Neural cell (in vitro differentiated cells): Measurements from ENCODE around the gene THOC3. TPM values are rescaled to one million over a fixed set of nuclear protein-coding genes. Genes with fewer than 3 reads are reported as not detected.
"Not testable (repeated sequence)": the region's sequence is repeated elsewhere in the genome, so short reads cannot be mapped to it uniquely, and the experiment has no call there.

Source experiments
- H2AFZ ChIP-seq: fragments of 200-600, 300-800 bp; sonication (generic), shearing (Covaris generic); 2 replicates; pipeline ENCODE4 v1.6.0; 2014; ENCODE audit warnings: low read depth, mild to moderate bottlenecking, antibody characterized with exemption, low read length, moderate library complexity
- H3F3A ChIP-seq: fragments of 200-600 bp; shearing (Covaris generic); 2 replicates; pipeline ENCODE4 v1.6.1; 2016; ENCODE audit warnings: mild to moderate bottlenecking, moderate library complexity, mixed read lengths, antibody characterized with exemption, low read length; ENCODE audit not compliant: insufficient read depth, poor library complexity, severe bottlenecking
- H3K27ac ChIP-seq: fragments of 200-600, 300-800 bp; sonication (generic), shearing (Covaris generic); 2 replicates; pipeline ENCODE4 v1.5.1; 2014; ENCODE audit warnings: mild to moderate bottlenecking, low read length, moderate library complexity
- H3K27me3 ChIP-seq: fragments of 300-800, 200-600 bp; sonication (generic), shearing (Covaris generic); 2 replicates; pipeline ENCODE4 v1.6.0; 2014; ENCODE audit warnings: mild to moderate bottlenecking, low read depth, low read length, moderate library complexity; ENCODE audit not compliant: insufficient read depth
- H3K36me3 ChIP-seq: fragments of 300-800, 200-600 bp; sonication (generic), shearing (Covaris generic); 2 replicates; pipeline ENCODE4 v1.5.1; 2014; ENCODE audit warnings: mild to moderate bottlenecking, antibody characterized with exemption, low read length, moderate library complexity; ENCODE audit not compliant: insufficient read depth
- H3K4me2 ChIP-seq: fragments of 300-800, 200-600 bp; sonication (generic), shearing (Covaris generic); 2 replicates; pipeline ENCODE4 v1.6.0; 2014; ENCODE audit warnings: mild to moderate bottlenecking, low read length
- H3K4me3 ChIP-seq: fragments of 300-800, 200-600 bp; sonication (generic), shearing (Covaris generic); 2 replicates; pipeline ENCODE4 v1.5.1; 2014; ENCODE audit warnings: mild to moderate bottlenecking, low read length, moderate library complexity
- H3K79me2 ChIP-seq: fragments of 200-600 bp; shearing (Covaris generic); replicated peaks from 2 replicates; pipeline ENCODE4 v1.6.0; 2014; ENCODE audit warnings: mild to moderate bottlenecking, low read length, moderate library complexity; ENCODE audit not compliant: insufficient read depth
- H3K9ac ChIP-seq: fragments of 300-800, 200-600 bp; sonication (generic), shearing (Covaris generic); 2 replicates; pipeline ENCODE4 v1.6.1; 2016; ENCODE audit warnings: mild to moderate bottlenecking, low read length, mixed read lengths
- H3K9me2 ChIP-seq: fragments of 200-600 bp; shearing (Covaris generic); 2 replicates; pipeline ENCODE4 v1.6.1; 2016; ENCODE audit warnings: mild to moderate bottlenecking, low read length, mixed read lengths; ENCODE audit not compliant: insufficient read depth
- H3K9me3 ChIP-seq: fragments of 200-600, 300-800 bp; sonication (generic), shearing (Covaris generic); 2 replicates; pipeline ENCODE4 v1.6.1; 2016; ENCODE audit warnings: mild to moderate bottlenecking, mixed run types, low read length, moderate library complexity, mixed read lengths
- H4K20me1 ChIP-seq: fragments of 200-600 bp; shearing (Covaris generic); 2 replicates; pipeline ENCODE4 v1.6.1; 2016; ENCODE audit warnings: mild to moderate bottlenecking, mixed run types; ENCODE audit not compliant: insufficient read depth
- EP300 ChIP-seq: fragments of 450-650 bp; conservative IDR thresholded peaks from 2 replicates; pipeline ENCODE4 v1.6.1; 2014; ENCODE audit warnings: antibody characterized with exemption, mild to moderate bottlenecking, moderate library complexity; ENCODE audit not compliant: poor library complexity, severe bottlenecking
- EZH2 ChIP-seq: fragments of 200-600, 300-800 bp; shearing (Covaris generic), sonication (generic); IDR thresholded peaks from 2 replicates; pipeline ENCODE4 v1.6.1; 2014; ENCODE audit warnings: antibody characterized with exemption, low read length, borderline replicate concordance, mild to moderate bottlenecking; ENCODE audit not compliant: insufficient read depth, poor library complexity, severe bottlenecking
- MXI1 ChIP-seq: fragments of 450-650 bp; conservative IDR thresholded peaks from 2 replicates; pipeline ENCODE4 v1.6.1; 2014; ENCODE audit warnings: antibody characterized with exemption, mild to moderate bottlenecking; ENCODE audit not compliant: poor library complexity, severe bottlenecking
- POLR2AphosphoS5 ChIP-seq: IDR thresholded peaks from 2 replicates; pipeline ENCODE4 v1.6.1; 2012
- RAD21 ChIP-seq: fragments of 450-650 bp; conservative IDR thresholded peaks from 2 replicates; pipeline ENCODE4 v1.6.1; 2014; ENCODE audit warnings: antibody characterized with exemption, mild to moderate bottlenecking, moderate library complexity
- SMC3 ChIP-seq: fragments of 450-650 bp; conservative IDR thresholded peaks from 2 replicates; pipeline ENCODE4 v1.6.1; 2014; ENCODE audit warnings: antibody characterized with exemption, mild to moderate bottlenecking, moderate library complexity; ENCODE audit not compliant: poor library complexity
- TAF1 ChIP-seq: IDR thresholded peaks from 2 replicates; pipeline ENCODE4 v1.6.1; 2012; ENCODE audit warnings: low read depth
- polyA plus RNA-seq: library from polyadenylated mRNA; depleted of rRNA; stranded (reverse); fragments of >200 nt; gene quantifications from 2 replicates; pipeline ENCODE4 v1.2.3, GENCODE V29; 2014
- TF ChIP-seq, protein P1 (sequence below): fragments of 450-650 bp; IDR thresholded peaks from 2 replicates; pipeline ENCODE4 v1.5.1; 2014; ENCODE audit warnings: antibody characterized with exemption, mild to moderate bottlenecking, moderate library complexity; ENCODE audit not compliant: poor library complexity, severe bottlenecking
- TF ChIP-seq, protein P2 (sequence below): IDR thresholded peaks from 2 replicates; pipeline ENCODE4 v1.6.1; 2012; ENCODE audit warnings: borderline replicate concordance

Gene THOC3
- polyA plus RNA-seq, 1 donor from 2014 or later, result 44.6 TPM

DNA sequence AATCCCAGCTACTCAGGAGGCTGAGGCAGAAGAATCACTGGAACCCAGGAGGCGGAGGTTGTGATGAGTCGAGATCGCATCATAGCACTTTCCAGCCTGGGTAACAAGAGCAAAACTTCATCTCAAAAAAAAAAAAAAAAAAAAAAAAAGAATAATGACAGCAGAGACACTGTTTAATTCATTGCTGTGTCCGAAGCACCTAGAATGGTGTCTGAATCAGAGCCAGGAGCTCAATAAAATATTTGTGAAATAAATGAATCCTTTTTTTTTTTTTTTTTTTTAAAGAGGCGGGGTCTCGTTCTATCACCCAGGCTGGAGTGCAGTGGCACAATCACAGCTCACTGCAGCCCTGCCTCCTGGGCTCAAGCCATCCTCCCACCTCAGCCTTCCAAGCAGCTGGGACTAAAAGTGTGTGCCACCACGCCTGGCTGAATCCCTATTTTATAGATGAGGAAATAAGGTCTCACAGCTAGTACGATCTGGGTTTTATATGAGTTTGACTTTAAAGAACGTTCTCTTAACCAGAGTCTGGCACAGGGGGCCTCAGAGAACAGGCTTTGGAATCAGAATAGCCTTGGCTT is 47.8 kb downstream of the THOC3 start:
- Histone ChIP-seq H3K9me3 (no peaks in the 10 kb centered on the region), H3K9me2 (no peaks in the 10 kb centered on the region), H4K20me1 (no peaks in the 10 kb centered on the region), H3K9ac (no peak overlapping the region), H3K27ac (no peak overlapping the region), H3F3A (no peaks in the 10 kb centered on the region), H3K27me3 (no peaks in the 10 kb centered on the region), H3K4me2 (no peak overlapping the region), H3K36me3 (no peaks in the 10 kb centered on the region), H2AFZ (no peak overlapping the region), H3K79me2 (no peaks in the 10 kb centered on the region), H3K4me3 (no peak overlapping the region)
- TF ChIP-seq POLR2AphosphoS5 (no peak), SMC3 (no peak), MXI1 (no peak), TAF1 (no peak), RAD21 (no peak), EP300 (no peak), EZH2 (no peak)
- TF ChIP-seq, protein P1, sequence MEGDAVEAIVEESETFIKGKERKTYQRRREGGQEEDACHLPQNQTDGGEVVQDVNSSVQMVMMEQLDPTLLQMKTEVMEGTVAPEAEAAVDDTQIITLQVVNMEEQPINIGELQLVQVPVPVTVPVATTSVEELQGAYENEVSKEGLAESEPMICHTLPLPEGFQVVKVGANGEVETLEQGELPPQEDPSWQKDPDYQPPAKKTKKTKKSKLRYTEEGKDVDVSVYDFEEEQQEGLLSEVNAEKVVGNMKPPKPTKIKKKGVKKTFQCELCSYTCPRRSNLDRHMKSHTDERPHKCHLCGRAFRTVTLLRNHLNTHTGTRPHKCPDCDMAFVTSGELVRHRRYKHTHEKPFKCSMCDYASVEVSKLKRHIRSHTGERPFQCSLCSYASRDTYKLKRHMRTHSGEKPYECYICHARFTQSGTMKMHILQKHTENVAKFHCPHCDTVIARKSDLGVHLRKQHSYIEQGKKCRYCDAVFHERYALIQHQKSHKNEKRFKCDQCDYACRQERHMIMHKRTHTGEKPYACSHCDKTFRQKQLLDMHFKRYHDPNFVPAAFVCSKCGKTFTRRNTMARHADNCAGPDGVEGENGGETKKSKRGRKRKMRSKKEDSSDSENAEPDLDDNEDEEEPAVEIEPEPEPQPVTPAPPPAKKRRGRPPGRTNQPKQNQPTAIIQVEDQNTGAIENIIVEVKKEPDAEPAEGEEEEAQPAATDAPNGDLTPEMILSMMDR, result no peak
- TF ChIP-seq, protein P2, sequence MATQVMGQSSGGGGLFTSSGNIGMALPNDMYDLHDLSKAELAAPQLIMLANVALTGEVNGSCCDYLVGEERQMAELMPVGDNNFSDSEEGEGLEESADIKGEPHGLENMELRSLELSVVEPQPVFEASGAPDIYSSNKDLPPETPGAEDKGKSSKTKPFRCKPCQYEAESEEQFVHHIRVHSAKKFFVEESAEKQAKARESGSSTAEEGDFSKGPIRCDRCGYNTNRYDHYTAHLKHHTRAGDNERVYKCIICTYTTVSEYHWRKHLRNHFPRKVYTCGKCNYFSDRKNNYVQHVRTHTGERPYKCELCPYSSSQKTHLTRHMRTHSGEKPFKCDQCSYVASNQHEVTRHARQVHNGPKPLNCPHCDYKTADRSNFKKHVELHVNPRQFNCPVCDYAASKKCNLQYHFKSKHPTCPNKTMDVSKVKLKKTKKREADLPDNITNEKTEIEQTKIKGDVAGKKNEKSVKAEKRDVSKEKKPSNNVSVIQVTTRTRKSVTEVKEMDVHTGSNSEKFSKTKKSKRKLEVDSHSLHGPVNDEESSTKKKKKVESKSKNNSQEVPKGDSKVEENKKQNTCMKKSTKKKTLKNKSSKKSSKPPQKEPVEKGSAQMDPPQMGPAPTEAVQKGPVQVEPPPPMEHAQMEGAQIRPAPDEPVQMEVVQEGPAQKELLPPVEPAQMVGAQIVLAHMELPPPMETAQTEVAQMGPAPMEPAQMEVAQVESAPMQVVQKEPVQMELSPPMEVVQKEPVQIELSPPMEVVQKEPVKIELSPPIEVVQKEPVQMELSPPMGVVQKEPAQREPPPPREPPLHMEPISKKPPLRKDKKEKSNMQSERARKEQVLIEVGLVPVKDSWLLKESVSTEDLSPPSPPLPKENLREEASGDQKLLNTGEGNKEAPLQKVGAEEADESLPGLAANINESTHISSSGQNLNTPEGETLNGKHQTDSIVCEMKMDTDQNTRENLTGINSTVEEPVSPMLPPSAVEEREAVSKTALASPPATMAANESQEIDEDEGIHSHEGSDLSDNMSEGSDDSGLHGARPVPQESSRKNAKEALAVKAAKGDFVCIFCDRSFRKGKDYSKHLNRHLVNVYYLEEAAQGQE, result no peak

DNA sequence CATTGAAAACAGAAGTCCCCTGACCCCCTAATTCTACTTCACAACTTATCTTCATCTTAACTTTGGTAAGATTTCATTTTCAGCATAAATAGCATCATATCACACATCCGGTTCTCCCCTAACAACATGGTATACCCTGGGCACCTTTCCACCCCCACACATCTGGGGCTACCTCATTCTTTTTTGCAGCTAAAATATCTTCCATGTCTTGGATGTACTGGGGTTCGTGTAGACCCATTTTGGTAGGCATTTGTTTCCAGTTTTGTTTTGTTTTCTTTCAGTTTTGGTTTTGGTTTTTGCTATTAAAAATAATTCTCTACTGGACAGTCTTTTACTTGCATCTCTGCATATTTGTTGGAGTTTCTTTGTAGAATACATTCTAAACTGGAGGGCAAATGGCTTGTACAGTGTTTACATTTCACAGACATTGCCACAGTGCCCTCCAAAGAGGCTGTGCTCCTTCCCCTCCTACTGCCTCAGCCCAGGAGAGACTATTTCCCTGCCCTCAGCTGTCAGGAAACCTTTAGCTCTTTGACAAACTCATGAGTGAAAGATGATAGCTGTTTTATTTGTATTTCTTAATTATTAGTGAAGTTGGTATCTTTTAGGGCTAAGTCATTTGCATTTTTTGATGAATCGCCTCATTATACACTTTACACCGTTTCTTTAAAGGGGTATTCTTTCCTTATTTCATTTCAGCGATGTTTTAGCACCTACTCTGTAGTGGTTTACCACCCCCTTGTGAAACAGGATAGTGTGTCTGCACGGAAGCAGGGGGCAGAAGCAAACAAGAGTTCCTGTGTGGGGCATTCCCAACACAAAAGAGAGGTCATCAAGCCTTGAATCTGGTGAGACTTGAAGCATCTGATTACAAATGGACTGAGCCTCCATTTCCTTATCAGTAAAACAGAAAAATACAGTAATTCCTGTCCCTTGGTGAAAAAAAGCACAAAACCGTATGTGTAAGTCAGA is 52.8 kb downstream of the THOC3 start:
- not testable (repeated sequence) for H3K27ac ChIP-seq, H3K9ac ChIP-seq, H3K79me2 ChIP-seq, H3K36me3 ChIP-seq, H3K27me3 ChIP-seq, H3F3A ChIP-seq, H3K9me2 ChIP-seq, H2AFZ ChIP-seq, H3K4me2 ChIP-seq, H3K9me3 ChIP-seq, H4K20me1 ChIP-seq, H3K4me3 ChIP-seq

DNA sequence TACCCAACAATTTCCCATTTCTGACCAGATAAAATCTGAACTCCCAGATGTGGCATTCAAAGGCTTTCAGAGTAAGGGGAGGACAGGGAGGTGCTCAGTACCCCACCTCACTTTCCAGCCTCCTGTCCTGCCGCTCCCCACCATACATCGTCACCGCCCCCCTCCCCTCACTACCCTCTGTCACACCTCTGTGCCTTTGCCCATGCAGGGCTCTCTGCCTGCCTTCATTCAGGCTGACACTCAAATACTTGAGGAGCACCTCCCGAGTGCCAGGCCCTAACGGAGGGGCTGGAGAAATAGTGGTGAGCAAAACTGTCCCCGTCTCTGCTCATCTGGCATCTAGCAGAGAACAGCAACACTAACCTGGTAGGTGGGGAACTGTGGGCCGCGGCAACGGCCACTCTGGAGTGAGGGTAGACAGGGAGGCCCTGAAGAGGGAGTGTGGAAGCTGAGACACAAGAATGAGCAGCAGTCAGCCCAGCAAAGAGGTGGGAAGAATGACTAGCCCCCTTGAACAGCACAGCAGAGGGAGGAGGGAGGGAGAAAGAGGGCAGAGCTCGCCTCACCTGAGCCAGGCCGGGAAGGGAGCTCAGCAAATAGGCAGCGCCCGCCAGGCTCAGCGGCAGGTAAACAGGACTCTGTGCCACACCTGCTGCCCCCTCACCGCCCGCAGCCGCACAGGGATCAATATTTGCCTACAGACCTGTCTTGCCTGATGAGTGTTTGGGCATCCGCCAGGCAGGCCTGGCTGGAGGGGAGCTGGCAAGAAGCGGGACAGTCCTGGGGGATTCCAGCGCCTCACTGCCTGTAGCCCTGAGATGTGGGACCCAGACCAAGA is 54.1 kb downstream of the THOC3 start:
- not testable (repeated sequence) for H2AFZ ChIP-seq, H3K27me3 ChIP-seq, H3K27ac ChIP-seq, H3K9me3 ChIP-seq, H3K9me2 ChIP-seq, H3K9ac ChIP-seq, H3K4me2 ChIP-seq, H3F3A ChIP-seq, H3K79me2 ChIP-seq, H3K36me3 ChIP-seq, H3K4me3 ChIP-seq, H4K20me1 ChIP-seq

DNA sequence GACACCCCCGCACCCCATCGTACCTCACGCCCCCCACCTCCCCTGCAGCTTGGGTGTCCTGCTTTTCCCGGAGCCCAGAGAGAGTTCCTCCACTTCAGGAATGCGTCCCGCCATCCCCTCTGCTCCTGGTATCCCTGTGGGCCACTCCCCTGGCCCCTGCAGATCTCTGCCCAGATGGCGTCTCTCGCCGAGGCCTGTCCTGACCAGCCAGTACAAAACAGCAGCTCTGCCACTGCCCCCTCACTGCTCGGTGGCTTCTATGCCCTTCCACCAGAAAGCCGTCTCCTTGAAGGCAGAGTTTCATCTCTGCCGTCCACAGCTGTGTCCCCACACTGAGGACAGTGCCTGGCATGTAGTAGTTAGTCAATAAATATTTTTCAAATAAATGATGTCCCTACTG is 58.0 kb downstream of the THOC3 start:
- H2AFZ ChIP-seq, H3K4me3 ChIP-seq, H3K9me3 ChIP-seq, H3K27ac ChIP-seq, H3K36me3 ChIP-seq, H3K9me2 ChIP-seq, H4K20me1 ChIP-seq, H3K9ac ChIP-seq, H3F3A ChIP-seq, H3K27me3 ChIP-seq, H3K79me2 ChIP-seq, H3K4me2 ChIP-seq: not testable (repeated sequence)
